Loucy (cell line): ENCODE results near the gene HASPIN.

Experiments
- EZH2phosphoT487 ChIP-seq: fragments of 200-600 bp; IDR thresholded peaks from 2 replicates; pipeline ENCODE4 v1.6.1; 2018; ENCODE audit warnings: antibody characterized with exemption, mild to moderate bottlenecking, moderate library complexity, borderline replicate concordance
- TF ChIP-seq, protein P1 (sequence below): fragments of 200-600 bp; sonication (generic); conservative IDR thresholded peaks from 2 replicates; pipeline ENCODE4 v1.5.1; 2014; ENCODE audit warnings: mild to moderate bottlenecking, antibody characterized with exemption, low read length

GRCh38 chr17:3730881-3731429, 7.3 kb downstream of the HASPIN start:
- TF ChIP-seq, protein P1, sequence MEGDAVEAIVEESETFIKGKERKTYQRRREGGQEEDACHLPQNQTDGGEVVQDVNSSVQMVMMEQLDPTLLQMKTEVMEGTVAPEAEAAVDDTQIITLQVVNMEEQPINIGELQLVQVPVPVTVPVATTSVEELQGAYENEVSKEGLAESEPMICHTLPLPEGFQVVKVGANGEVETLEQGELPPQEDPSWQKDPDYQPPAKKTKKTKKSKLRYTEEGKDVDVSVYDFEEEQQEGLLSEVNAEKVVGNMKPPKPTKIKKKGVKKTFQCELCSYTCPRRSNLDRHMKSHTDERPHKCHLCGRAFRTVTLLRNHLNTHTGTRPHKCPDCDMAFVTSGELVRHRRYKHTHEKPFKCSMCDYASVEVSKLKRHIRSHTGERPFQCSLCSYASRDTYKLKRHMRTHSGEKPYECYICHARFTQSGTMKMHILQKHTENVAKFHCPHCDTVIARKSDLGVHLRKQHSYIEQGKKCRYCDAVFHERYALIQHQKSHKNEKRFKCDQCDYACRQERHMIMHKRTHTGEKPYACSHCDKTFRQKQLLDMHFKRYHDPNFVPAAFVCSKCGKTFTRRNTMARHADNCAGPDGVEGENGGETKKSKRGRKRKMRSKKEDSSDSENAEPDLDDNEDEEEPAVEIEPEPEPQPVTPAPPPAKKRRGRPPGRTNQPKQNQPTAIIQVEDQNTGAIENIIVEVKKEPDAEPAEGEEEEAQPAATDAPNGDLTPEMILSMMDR: no peak
- TF ChIP-seq EZH2phosphoT487: no peak
